ENCODE measurements around the gene TK1.
A peak's percentile ranks its signal among the peaks of the same experiment; 100 is the strongest.

The TK1 gene

GRCh38 chr17:78166416-78166815 is 20.4 kb downstream of the TK1 start:
- no peaks in the 10 kb centered on the region for H3K9me3 Mint-ChIP-seq
- no peak overlapping the region for H3K4me3 Mint-ChIP-seq
- H3K4me1 Mint-ChIP-seq: no peaks in the 10 kb centered on the region
- H3K27me3 Mint-ChIP-seq (ENCODE audit: low read depth, poor library complexity): peaks cover 6% of the 10 kb centered on the region
- no peaks in the 10 kb centered on the region for H3K36me3 Mint-ChIP-seq (ENCODE audit: low read depth)
- H3K27ac Mint-ChIP-seq: no peak overlapping the region
- no peak for DNase-seq
- no peak for TF ChIP-seq CTCF (IDR thresholded peaks at IDR 0.05)

GRCh38 chr17:78164748-78165607 is 21.9 kb downstream of the TK1 start:
- H3K27me3 Mint-ChIP-seq (ENCODE audit: low read depth, poor library complexity): peaks cover 7% of the 10 kb centered on the region
- H3K36me3 Mint-ChIP-seq (ENCODE audit: low read depth): no peaks in the 10 kb centered on the region
- no peak overlapping the region for H3K4me3 Mint-ChIP-seq
- DNase-seq: no peak
- no peak for TF ChIP-seq CTCF (IDR thresholded peaks at IDR 0.05)
- H3K27ac Mint-ChIP-seq: no peak overlapping the region
- H3K4me1 Mint-ChIP-seq: no peaks in the 10 kb centered on the region
- H3K9me3 Mint-ChIP-seq: no peaks in the 10 kb centered on the region

- peaks cover 5% of the 10 kb centered on the region for H3K4me1 Mint-ChIP-seq
- no peaks in the 10 kb centered on the region for H3K36me3 Mint-ChIP-seq (ENCODE audit: low read depth)
- no peak for DNase-seq
Observed at GRCh38 chr17:78163881-78164747, 22.7 kb downstream of the TK1 start.

GRCh38 chr17:78159575-78160158 is 27.2 kb downstream of the TK1 start:
- no peak for DNase-seq
- H3K4me3 Mint-ChIP-seq: no peak overlapping the region
- H3K9me3 Mint-ChIP-seq: no peaks in the 10 kb centered on the region
- H3K27ac Mint-ChIP-seq: no peak overlapping the region
- H3K27me3 Mint-ChIP-seq (ENCODE audit: low read depth, poor library complexity): peaks cover 18% of the 10 kb centered on the region
- no peak for TF ChIP-seq CTCF (IDR thresholded peaks at IDR 0.05)
- H3K4me1 Mint-ChIP-seq: peaks cover 11% of the 10 kb centered on the region
- H3K36me3 Mint-ChIP-seq (ENCODE audit: low read depth): no peaks in the 10 kb centered on the region

More at GRCh38 chr17:78163881-78164747, 22.7 kb downstream of the TK1 start:
- Mint-ChIP-seq H3K9me3 (no peaks in the 10 kb centered on the region), H3K27ac (no peak overlapping the region), H3K27me3 (ENCODE audit: low read depth, poor library complexity) (peaks cover 10% of the 10 kb centered on the region), H3K4me3 (no peak overlapping the region)
- TF ChIP-seq CTCF (IDR thresholded peaks at IDR 0.05): no peak

- Mint-ChIP-seq H3K27ac (peak overlapping the region; percentile 57), H3K9me3 (no peaks in the 10 kb centered on the region), H3K27me3 (ENCODE audit: low read depth, poor library complexity) (peaks cover 19% of the 10 kb centered on the region), H3K4me3 (no peak overlapping the region), H3K36me3 (ENCODE audit: low read depth) (no peaks in the 10 kb centered on the region), H3K4me1 (peaks cover 30% of the 10 kb centered on the region)
- DNase-seq: no peak
- no peak for TF ChIP-seq CTCF (IDR thresholded peaks at IDR 0.05)
Observed at GRCh38 chr17:78154903-78155811, 31.7 kb downstream of the TK1 start.
